ENCODE results near the gene RAB30.

Gene RAB30

DNA sequence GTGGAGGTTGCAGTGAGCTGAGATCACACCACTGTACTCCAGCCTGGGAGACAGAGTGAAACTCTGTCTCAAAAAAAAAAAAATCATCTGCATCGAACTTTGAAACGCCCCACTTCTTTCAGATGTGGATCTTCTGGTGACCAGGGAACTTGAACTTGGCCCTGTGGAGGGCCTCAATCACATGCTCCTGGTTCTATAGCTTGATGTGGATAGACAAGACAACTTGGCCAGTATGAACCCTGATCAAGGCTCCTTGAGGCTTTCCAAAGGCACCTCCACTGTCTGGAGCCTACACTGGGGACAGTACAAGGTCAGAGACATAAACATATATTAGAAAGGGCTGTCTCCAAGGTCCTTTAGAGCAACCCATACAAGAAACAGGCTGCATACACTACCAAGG lies 30.6 kb downstream of the RAB30 start:
- H3K4me1 ChIP-seq (ENCODE audit: insufficient read depth, poor library complexity, severe bottlenecking), result peaks cover 24% of the 10 kb centered on the region
- no peaks in the 10 kb centered on the region for H3K27me3 ChIP-seq (ENCODE audit: insufficient read depth, poor library complexity, severe bottlenecking)
- no peaks in the 10 kb centered on the region for H3K9me3 ChIP-seq (ENCODE audit: severe bottlenecking)
- TF ChIP-seq, protein P1, sequence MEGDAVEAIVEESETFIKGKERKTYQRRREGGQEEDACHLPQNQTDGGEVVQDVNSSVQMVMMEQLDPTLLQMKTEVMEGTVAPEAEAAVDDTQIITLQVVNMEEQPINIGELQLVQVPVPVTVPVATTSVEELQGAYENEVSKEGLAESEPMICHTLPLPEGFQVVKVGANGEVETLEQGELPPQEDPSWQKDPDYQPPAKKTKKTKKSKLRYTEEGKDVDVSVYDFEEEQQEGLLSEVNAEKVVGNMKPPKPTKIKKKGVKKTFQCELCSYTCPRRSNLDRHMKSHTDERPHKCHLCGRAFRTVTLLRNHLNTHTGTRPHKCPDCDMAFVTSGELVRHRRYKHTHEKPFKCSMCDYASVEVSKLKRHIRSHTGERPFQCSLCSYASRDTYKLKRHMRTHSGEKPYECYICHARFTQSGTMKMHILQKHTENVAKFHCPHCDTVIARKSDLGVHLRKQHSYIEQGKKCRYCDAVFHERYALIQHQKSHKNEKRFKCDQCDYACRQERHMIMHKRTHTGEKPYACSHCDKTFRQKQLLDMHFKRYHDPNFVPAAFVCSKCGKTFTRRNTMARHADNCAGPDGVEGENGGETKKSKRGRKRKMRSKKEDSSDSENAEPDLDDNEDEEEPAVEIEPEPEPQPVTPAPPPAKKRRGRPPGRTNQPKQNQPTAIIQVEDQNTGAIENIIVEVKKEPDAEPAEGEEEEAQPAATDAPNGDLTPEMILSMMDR (IDR thresholded peaks at IDR 0.05; ENCODE audit: poor library complexity, severe bottlenecking), result no peak
- no peak overlapping the region for H3K27ac ChIP-seq (ENCODE audit: poor library complexity, severe bottlenecking)
- DNase-seq (ENCODE audit: low spot score), result no peak
- ATAC-seq (ENCODE audit: low read depth), result no peak
- no peaks in the 10 kb centered on the region for H3K36me3 ChIP-seq (ENCODE audit: low read depth)
- no peak overlapping the region for H3K4me3 ChIP-seq (ENCODE audit: severe bottlenecking)

DNA sequence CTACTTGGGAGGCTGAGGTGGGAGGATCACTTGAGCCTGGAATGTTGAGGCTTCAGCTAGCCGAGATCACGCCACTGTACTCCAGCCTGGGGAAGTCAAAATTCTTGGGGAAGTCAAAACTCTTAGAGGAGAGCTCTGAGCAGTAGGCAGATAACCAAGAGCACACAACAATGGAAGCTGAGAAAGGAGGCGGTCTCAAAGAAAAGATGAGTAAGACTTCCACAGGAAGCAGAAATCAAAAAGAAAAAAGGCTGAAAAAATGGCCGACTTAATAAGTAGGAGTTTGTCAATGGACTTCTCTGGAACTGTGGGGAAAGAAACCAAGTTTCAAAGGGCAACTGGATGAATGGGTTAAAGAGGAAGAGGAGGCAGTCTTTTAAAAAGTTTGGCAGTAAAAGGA lies 32.1 kb downstream of the RAB30 start:
- TF ChIP-seq, protein P1 (IDR thresholded peaks at IDR 0.05; ENCODE audit: poor library complexity, severe bottlenecking), result no peak
- Histone ChIP-seq H3K4me3 (ENCODE audit: severe bottlenecking) (no peak overlapping the region), H3K36me3 (ENCODE audit: low read depth) (no peaks in the 10 kb centered on the region), H3K27ac (ENCODE audit: poor library complexity, severe bottlenecking) (no peak overlapping the region), H3K4me1 (ENCODE audit: insufficient read depth, poor library complexity, severe bottlenecking) (peaks cover 21% of the 10 kb centered on the region), H3K27me3 (ENCODE audit: insufficient read depth, poor library complexity, severe bottlenecking) (no peaks in the 10 kb centered on the region), H3K9me3 (ENCODE audit: severe bottlenecking) (no peaks in the 10 kb centered on the region)
- DNase-seq (ENCODE audit: low spot score), result no peak
- ATAC-seq (ENCODE audit: low read depth), result no peak

DNA sequence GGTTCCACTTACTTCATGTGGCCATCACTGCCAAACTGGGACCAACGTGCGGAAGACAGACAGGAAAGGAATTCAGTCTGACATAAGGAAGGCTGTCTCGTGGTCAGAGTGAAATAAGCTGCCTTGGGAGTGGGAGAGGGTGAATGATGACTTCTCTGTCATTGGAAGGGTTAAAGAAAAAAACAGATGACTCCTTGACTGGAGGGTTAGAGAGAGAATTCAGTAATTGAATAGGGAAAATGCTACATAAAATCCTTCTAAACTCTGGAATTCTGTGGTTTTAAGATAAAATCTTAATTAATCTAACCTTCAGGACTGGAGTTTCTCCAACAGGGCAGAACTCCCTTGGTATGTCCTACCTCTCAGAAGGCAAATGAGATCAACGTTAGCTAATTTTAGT lies 33.8 kb downstream of the RAB30 start:
- DNase-seq (ENCODE audit: low spot score) (no peak), ATAC-seq (ENCODE audit: low read depth) (no peak)
- Histone ChIP-seq H3K36me3 (ENCODE audit: low read depth) (no peaks in the 10 kb centered on the region), H3K4me1 (ENCODE audit: insufficient read depth, poor library complexity, severe bottlenecking) (peaks cover 22% of the 10 kb centered on the region), H3K27ac (ENCODE audit: poor library complexity, severe bottlenecking) (no peak overlapping the region), H3K27me3 (ENCODE audit: insufficient read depth, poor library complexity, severe bottlenecking) (no peaks in the 10 kb centered on the region), H3K4me3 (ENCODE audit: severe bottlenecking) (no peak overlapping the region), H3K9me3 (ENCODE audit: severe bottlenecking) (no peaks in the 10 kb centered on the region)
- TF ChIP-seq, protein P1 (IDR thresholded peaks at IDR 0.05; ENCODE audit: poor library complexity, severe bottlenecking), result no peak

DNA sequence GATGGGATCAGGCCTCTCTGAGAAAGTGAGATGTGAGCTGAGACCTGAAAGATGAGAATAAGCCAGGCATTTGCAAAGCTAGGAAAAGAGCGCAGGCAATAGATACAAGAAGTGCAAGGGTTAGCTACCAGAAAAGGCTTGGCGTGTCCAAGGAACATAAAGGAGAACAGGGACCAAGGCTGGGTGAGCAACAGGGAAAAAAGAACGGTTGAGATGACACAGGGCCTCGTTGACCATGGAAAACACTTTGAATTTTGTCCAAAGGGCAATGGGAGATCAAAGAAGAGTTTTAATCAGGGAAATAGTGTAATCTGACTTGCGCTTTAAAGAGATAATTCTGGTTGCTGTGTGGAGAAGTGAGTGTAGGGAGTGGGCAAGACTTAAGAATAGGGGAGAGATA lies 35.0 kb downstream of the RAB30 start:
- Histone ChIP-seq H3K27me3 (ENCODE audit: insufficient read depth, poor library complexity, severe bottlenecking) (no peaks in the 10 kb centered on the region), H3K9me3 (ENCODE audit: severe bottlenecking) (no peaks in the 10 kb centered on the region), H3K4me3 (ENCODE audit: severe bottlenecking) (no peak overlapping the region), H3K27ac (ENCODE audit: poor library complexity, severe bottlenecking) (no peak overlapping the region), H3K36me3 (ENCODE audit: low read depth) (no peaks in the 10 kb centered on the region), H3K4me1 (ENCODE audit: insufficient read depth, poor library complexity, severe bottlenecking) (peaks cover 21% of the 10 kb centered on the region)
- ATAC-seq (ENCODE audit: low read depth) (no peak), DNase-seq (ENCODE audit: low spot score) (no peak)
- TF ChIP-seq, protein P1 (IDR thresholded peaks at IDR 0.05; ENCODE audit: poor library complexity, severe bottlenecking), result no peak

DNA sequence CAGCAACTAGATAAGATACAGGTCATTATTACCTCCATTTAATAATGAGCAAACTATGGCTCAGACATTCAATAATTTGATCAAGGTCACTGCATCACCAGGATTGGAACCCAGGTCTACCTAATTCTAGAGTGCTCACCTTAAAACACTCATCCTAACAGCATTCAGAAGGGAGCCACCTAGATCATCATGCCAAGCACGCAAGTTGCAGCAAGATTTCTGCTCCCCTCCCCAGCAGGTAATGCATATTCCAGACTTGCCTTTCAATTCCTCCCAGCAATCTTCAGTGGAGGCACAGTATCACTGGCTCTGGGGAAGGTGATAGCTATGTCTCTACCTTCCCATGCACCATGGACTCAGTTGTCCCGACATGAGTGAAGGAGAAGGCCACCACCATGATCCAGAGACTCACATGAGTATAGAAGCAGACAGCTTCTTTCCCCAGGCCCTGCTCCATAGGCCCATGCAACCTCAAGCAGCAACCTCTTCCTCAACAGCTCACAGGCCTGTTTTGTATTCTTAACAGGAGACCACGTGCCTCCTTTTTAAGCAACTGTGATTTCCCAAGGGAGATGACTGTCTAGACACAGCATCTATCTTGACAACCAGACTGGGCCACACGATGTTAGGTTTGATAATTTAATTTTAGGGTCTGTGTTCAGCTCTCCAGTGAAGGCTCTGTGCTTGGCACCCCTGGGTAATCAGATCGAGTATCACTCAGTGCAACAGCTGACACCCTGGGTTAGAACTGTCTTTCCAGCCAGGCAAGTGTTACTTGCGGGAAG lies 36.4 kb downstream of the RAB30 start:
- Histone ChIP-seq H3K27ac (ENCODE audit: poor library complexity, severe bottlenecking) (peak overlapping the region; percentile 53), H3K4me1 (ENCODE audit: insufficient read depth, poor library complexity, severe bottlenecking) (peaks cover 21% of the 10 kb centered on the region), H3K27me3 (ENCODE audit: insufficient read depth, poor library complexity, severe bottlenecking) (no peaks in the 10 kb centered on the region), H3K4me3 (ENCODE audit: severe bottlenecking) (no peak overlapping the region), H3K9me3 (ENCODE audit: severe bottlenecking) (no peaks in the 10 kb centered on the region), H3K36me3 (ENCODE audit: low read depth) (no peaks in the 10 kb centered on the region)
- no peak for DNase-seq (ENCODE audit: low spot score)
- peak; percentile 26; the same call in 1 of the 3 replicates for ATAC-seq (ENCODE audit: low read depth)
- TF ChIP-seq, protein P1 (IDR thresholded peaks at IDR 0.05; ENCODE audit: poor library complexity, severe bottlenecking), result no peak
